GM15510 (cell line): ENCODE measurements around the gene FAM169A.

Source experiments
- POLR2A ChIP-seq: IDR thresholded peaks from 3 replicates; pipeline ENCODE4 v1.6.1; 2011; ENCODE audit warnings: borderline replicate concordance; ENCODE audit not compliant: insufficient read length; ENCODE audit errors: extremely low read depth

FAM169A gene

GRCh38 chr5:74865804-74866595 lies at the start of gene FAM169A:
FAM169A (minus strand) TSS chr5:74866387; CDS start chr5:74841676, 24,711 bp downstream.
- TF ChIP-seq POLR2A, result no peak

GRCh38 chr5:74915488-74915887 lies 49.3 kb upstream of the FAM169A start:
- no peak for TF ChIP-seq POLR2A

GRCh38 chr5:74903165-74903787 lies 37.1 kb upstream of the FAM169A start:
- TF ChIP-seq POLR2A, result no peak

- no peak for TF ChIP-seq POLR2A
These were observed 30.9 kb upstream of the FAM169A start for GRCh38 chr5:74897049-74897448.

DNA sequence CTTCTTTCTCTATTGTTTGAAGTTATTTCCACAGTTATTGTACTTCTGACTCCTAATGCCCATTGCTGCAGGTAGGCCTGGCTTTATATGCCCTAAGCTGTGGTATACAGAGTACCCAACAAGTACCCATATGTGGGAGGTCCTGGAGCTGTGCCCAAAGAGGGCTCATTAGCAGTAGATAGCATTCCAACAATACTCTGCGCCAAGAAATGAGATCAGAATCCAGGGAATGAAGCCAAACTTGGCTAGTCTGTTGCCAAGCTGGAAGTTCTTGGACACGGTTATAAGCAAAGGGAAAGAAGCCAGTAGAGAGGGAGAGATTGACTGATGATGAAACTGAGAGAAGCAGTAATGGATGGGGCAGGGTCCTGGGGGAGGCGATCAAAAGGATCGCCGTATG lies 29.7 kb upstream of the FAM169A start:
- no peak for TF ChIP-seq POLR2A

- TF ChIP-seq POLR2A, result no peak
These were observed 28.2 kb upstream of the FAM169A start for GRCh38 chr5:74894351-74894750.

DNA sequence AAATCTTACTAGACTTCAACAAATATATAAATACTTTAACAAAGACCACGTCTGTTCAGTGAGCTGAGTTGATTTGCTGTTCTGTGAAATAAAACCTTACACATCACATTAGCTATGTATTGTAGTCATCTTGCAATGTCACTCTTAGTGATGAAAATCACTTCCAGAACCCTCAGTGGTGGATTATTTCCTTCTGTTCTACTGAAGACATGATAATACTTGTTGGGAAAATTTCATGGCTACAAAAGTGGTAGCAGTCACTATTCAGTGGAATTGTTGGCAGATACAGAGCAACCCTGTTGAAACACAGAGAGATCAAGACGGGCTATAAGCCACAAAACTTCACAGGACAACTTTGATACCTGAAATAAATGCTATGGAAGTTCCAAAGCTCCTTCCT lies 26.7 kb upstream of the FAM169A start:
- TF ChIP-seq POLR2A, result no peak

DNA sequence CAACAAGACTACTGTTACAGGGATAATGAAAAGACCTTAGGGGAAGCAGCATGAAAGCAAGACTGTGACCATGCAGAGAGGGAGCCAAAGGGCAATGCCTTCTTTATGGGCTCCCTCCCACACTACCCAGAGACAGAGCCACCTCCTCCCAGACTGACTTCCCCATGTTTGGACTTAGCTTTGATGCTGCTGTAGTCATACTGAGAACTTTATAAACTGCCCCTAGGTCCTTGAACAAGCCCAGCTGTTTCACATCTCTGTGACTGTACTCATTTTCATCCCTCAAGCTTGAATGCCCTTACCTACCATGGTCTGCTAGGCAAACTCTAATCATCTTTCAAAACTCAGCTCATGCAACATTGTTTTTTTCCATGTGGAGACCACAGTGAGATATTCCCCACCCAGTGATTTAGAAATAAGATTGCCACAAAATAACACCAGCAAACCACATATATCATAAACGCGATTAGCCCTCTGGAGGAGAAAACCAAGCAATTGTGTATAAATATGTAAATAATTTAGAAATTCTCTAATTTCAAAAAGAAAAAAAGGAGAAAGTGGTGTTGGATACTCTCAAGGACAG lies 23.4 kb upstream of the FAM169A start:
- TF ChIP-seq POLR2A, result no peak

GRCh38 chr5:74888117-74888516 lies 21.9 kb upstream of the FAM169A start:
- no peak for TF ChIP-seq POLR2A

GRCh38 chr5:74885170-74885569 lies 19.0 kb upstream of the FAM169A start:
- TF ChIP-seq POLR2A, result no peak

DNA sequence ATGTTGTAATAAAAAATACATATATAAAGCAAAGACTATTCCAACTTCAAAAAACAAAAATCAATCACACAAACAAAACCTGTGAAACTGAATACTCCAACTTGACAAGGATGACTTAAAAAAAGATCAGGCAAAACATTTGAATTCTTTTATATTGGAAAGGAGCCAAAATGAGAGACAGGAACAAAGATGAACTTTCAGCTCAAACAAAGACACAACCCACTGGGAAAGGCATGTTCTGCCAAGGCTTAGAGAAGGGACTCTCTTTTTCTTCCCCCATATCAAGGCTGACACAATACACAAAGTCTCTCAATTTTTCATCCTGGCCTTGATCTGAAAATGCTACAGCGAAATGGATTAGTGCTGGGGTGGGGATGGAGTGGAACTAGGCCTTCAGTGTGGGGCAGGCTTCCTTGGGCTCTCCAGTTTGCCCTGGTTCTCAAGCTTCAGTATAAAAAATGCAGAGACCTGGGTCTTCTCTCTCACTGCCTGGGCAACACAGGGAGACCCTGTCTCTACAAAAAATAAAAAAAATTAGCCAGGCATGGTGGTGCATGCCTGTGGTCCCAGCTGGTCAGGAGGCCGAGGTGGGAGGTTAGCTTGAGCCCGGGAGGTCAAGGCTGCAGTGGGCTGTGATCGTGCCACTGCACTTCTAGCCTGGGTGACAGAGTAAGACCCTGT lies 11.6 kb upstream of the FAM169A start:
- no peak for TF ChIP-seq POLR2A

DNA sequence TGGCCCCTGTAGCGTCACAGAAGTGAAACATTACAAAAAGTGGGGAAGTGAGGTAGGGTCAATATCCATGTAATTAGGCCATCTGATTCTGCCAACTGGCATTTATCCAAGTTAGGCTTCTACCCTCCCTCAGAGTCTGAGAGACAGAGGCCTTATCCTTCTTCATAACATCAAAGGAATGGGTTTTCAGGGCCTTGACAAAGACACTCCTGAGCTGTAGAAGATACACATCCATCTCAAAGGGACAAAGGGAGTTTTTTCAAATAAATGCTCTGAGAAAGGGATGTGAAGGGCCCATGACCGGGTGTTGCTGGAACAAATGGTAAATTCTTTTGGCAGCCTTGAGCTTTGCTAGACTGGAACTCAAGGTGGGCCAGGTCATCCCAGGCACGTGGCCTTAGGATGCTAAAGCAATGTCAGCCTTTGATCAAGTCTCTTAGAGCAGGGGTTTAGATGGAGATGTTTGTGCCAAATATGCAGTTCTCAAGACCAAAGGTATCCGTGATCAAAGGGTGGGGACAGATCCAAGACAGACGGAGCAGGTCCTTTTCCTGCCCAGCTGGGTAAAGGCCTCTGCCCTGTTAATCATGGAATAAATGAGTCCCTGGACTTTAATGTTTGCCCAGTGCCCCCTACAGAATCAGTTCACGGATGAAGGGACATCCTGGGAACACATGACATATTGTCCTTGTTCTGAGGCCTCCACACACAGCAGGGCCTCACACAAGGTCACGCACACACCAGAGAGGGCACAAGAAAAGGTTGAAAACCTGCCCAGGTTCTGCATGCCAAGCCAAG lies 10.0 kb upstream of the FAM169A start:
- TF ChIP-seq POLR2A, result no peak

- TF ChIP-seq POLR2A, result no peak
These were observed 7.5 kb upstream of the FAM169A start for GRCh38 chr5:74873525-74874249.

DNA sequence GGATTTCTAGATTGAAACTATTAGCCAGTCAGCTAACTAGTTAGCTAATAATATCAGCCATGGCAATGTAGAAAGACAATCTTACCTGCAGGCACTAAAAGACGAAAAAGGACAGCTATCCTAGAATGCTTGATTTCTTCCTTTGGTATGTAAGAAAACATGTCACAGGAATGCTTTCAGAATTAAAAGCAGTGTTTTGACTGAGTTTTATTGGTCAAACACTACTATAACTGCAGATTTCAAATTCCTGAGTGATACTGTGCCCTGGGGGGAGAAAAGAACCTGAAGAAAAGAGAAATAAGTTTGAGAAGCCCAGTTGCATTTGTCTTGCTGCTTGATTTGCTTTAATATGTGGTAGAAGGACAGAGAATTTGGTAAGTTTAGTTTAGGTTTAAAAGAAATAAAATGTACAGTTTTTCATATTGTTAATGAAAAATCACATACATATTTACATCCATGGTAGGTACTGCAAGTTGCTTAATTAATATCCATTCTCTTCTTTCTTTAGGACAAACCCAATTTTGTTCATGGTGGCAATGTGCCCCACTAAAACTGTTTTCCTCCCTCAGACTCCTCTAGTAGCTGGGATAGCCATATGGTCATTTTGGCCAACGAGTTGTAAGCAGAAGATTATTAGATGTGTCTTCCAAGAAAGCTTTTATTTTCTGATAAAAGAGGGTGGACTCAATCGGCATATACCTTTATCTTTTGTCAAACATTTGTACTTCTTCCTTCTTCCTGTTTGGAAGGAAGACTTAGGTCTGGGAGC lies 4.3 kb upstream of the FAM169A start:
- TF ChIP-seq POLR2A, result no peak

- TF ChIP-seq POLR2A, result no peak
These were observed 492 bp upstream of the FAM169A start for GRCh38 chr5:74866596-74867162.
